HCT116 (cell line): ENCODE measurements around the gene POU5F1. TPM values are rescaled to one million over a fixed set of nuclear protein-coding genes. Genes with fewer than 3 reads are reported as not detected.

Experiments used
- ATAC-seq: fragments of 200-7000 bp; cut with Tn5 transposase; 2 replicates; pipeline ENCODE4 v1.9.1; 2020; ENCODE audit warnings: mild to moderate bottlenecking, moderate library complexity
- BruUV-seq: library from RNA; stranded (reverse); fragments of 400-500 nt; replicated peaks from 2 replicates; lab custom pipeline; 2021; lab: Mats Ljungman, UMichigan
- CTCF ChIA-PET: fragments of 300-600 bp; sonication (Branson Sonifier 250); formaldehyde crosslinking; loops from one replicate; lab custom pipeline; 2021; ENCODE audit warnings: antibody characterized with exemption; lab: Charles Lee
- POLR2A ChIA-PET: fragments of 300-600, 350-600 bp; sonication (Branson Sonifier 250); formaldehyde crosslinking; loops from one replicate; lab custom pipeline; 2021; ENCODE audit warnings: antibody characterized with exemption; lab: Charles Lee
- RAD21 ChIA-PET, 2 experiments: fragments of 300-600 bp; sonication (Branson Sonifier 250); formaldehyde crosslinking; loops; one replicate each; lab custom pipeline; 2023; ENCODE audit warnings: low total read pairs in 2 of 2; ENCODE audit not compliant: uncharacterized antibody in 2 of 2, unreplicated experiment in 2 of 2, low non-redundant PET in 1 of 2; lab: Charles Lee
- DNase-seq: peaks from one replicate; pipeline ENCODE4 v3.0.0-alpha.2; 2010; ENCODE audit warnings: low read depth, low spot score
- H2AFZ ChIP-seq: fragments of 200-600 bp; shearing (Covaris generic), sonication (generic); 2 replicates; pipeline ENCODE4 v1.6.1; 2017; ENCODE audit warnings: low read depth, mixed run types, mixed read lengths, antibody characterized with exemption, low read length; ENCODE audit not compliant: poor library complexity, severe bottlenecking
- H3K27ac ChIP-seq: 2 replicates; pipeline ENCODE4 v1.5.1; 2012; ENCODE audit warnings: low read depth, low read length
- H3K27me3 ChIP-seq: fragments of 200-600 bp; sonication (generic); 2 replicates; pipeline ENCODE4 v1.6.1; 2016; ENCODE audit warnings: mixed run types, low read length, mixed read lengths; ENCODE audit not compliant: insufficient read depth
- H3K36me3 ChIP-seq, 2 experiments: fragments of 200-500 bp in 1 of 2; fragments of 200-600 bp in 1 of 2; sonication (Bioruptor generic) in 1 of 2; sonication (generic) in 1 of 2; 2 replicates each; pipeline versions ENCODE4 v1.5.1 to v1.6.1; 2014 to 2016; ENCODE audit warnings: low read length in 2 of 2, inconsistent platforms in 1 of 2, mixed read lengths in 1 of 2, mixed run types in 1 of 2; ENCODE audit not compliant: insufficient read depth in 2 of 2, control insufficient read depth in 1 of 2
- H3K4me1 ChIP-seq, 2 experiments: fragments of 200-600 bp in 1 of 2; sonication (generic) in 1 of 2; 2 replicates each; pipeline versions ENCODE4 v1.5.1 to v1.6.1; 2012 to 2017; ENCODE audit warnings: low read length in 2 of 2, inconsistent platforms in 1 of 2, mild to moderate bottlenecking in 1 of 2, mixed read lengths in 1 of 2, mixed run types in 1 of 2, moderate library complexity in 1 of 2; ENCODE audit not compliant: insufficient read depth in 2 of 2, control insufficient read depth in 1 of 2
- H3K4me2 ChIP-seq: fragments of 200-600 bp; sonication (generic); 2 replicates; pipeline ENCODE4 v1.6.1; 2017; ENCODE audit warnings: mixed run types, low read length, mixed read lengths
- H3K4me3 ChIP-seq, 2 experiments: fragments of 200-600 bp in 1 of 2; sonication (generic) in 1 of 2; replicated peaks in 1 of 2; 2 replicates each; pipeline ENCODE4 v1.5.1; 2011 to 2016; ENCODE audit warnings: low read length in 2 of 2, control low read depth in 1 of 2, low read depth in 1 of 2, mild to moderate bottlenecking in 1 of 2, mixed read lengths in 1 of 2, mixed run types in 1 of 2
- H3K79me2 ChIP-seq: fragments of 200-600 bp; sonication (generic); 2 replicates; pipeline ENCODE4 v1.6.1; 2017; ENCODE audit warnings: mild to moderate bottlenecking, mixed run types, low read length, moderate library complexity, mixed read lengths; ENCODE audit not compliant: insufficient read depth
- H3K9ac ChIP-seq: fragments of 200-600 bp; sonication (generic); 2 replicates; pipeline ENCODE4 v1.6.1; 2016; ENCODE audit warnings: low read length, mixed read lengths
- H3K9me2 ChIP-seq: fragments of 200-600 bp; sonication (generic), shearing (Covaris generic); 2 replicates; pipeline ENCODE4 v1.6.1; 2017; ENCODE audit warnings: mixed run types, mild to moderate bottlenecking, moderate library complexity; ENCODE audit not compliant: insufficient read depth
- H3K9me3 ChIP-seq, 2 experiments: fragments of 200-500 bp in 1 of 2; fragments of 200-600 bp in 1 of 2; sonication (Bioruptor generic) in 1 of 2; sonication (generic) in 1 of 2; 2 replicates each; pipeline ENCODE4 v1.6.1; 2014 to 2017; ENCODE audit warnings: low read length in 2 of 2, mixed read lengths in 2 of 2, inconsistent platforms in 1 of 2, low read depth in 1 of 2, mild to moderate bottlenecking in 1 of 2, mixed run types in 1 of 2, moderate library complexity in 1 of 2; ENCODE audit not compliant: control insufficient read depth in 1 of 2, insufficient read depth in 1 of 2
- H4K20me1 ChIP-seq: fragments of 200-600 bp; sonication (generic), shearing (Covaris generic); 2 replicates; pipeline ENCODE4 v1.6.1; 2017; ENCODE audit warnings: mixed run types, mild to moderate bottlenecking, moderate library complexity; ENCODE audit not compliant: insufficient read depth
- EZH2 ChIP-seq: fragments of 200-600 bp; sonication (generic); IDR thresholded peaks from 2 replicates; pipeline ENCODE4 v1.6.1; 2017; ENCODE audit warnings: antibody characterized with exemption, mixed run types
- EZH2phosphoT487 ChIP-seq: fragments of 200-600 bp; IDR thresholded peaks from 2 replicates; pipeline ENCODE4 v1.6.1; 2018; ENCODE audit warnings: antibody characterized with exemption, borderline replicate concordance
- SIN3A ChIP-seq: IDR thresholded peaks from 2 replicates; pipeline ENCODE4 v1.6.1; 2012; ENCODE audit warnings: low read depth
- SRF ChIP-seq: IDR thresholded peaks from 2 replicates; pipeline ENCODE4 v1.6.1; 2012; ENCODE audit warnings: low read depth
- YY1 ChIP-seq: IDR thresholded peaks from 2 replicates; pipeline ENCODE4 v1.6.1; 2011; ENCODE audit warnings: low read length, low read depth, moderate library complexity, mild to moderate bottlenecking; ENCODE audit not compliant: insufficient replicate concordance; ENCODE audit errors: extremely low read depth
- intact Hi-C: fragments of 100-400 bp; cut with micrococcal nuclease; formaldehyde crosslinking; loops from 2 replicates; pipeline ENCODE4 v1.10.0; 2022
- total RNA-seq: library from RNA; stranded (reverse); gene quantifications from one replicate; pipeline ENCODE4 v1.2.1, GENCODE V29; 2021; ENCODE audit not compliant: unreplicated experiment
- TF ChIP-seq, protein P1 (sequence below): IDR thresholded peaks from 2 replicates; pipeline ENCODE4 v1.6.1; 2012; ENCODE audit warnings: low read depth
- TF ChIP-seq, protein P2 (sequence below): IDR thresholded peaks from 2 replicates; pipeline ENCODE4 v1.6.1; 2011; ENCODE audit warnings: mild to moderate bottlenecking, low read length, moderate library complexity; ENCODE audit not compliant: insufficient replicate concordance; ENCODE audit errors: extremely low read depth

POU5F1 gene
- total RNA-seq, 1 experiment from 2014 or later = 1.9 TPM

DNA sequence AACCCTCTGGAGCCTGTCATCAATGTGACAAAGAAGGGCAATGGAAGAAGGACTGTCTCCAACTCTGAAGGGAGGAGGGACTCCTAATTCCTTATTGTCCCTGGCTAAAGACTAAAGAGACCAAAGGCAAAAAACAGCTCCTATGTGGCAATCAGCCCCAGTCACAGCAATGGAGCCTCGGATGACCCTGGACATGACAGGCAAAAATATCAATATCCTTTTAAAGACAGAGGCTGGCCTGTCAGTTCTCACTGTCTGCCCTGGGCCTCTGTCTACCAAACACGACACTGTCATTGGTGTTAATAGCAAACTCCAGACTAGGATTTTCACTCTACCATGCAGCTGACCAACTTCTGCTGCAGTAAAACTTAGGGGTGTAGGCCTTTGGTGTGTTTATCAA, 38.0 kb upstream of the POU5F1 start (continued):
- TF ChIP-seq EZH2 = no peak
- TF ChIP-seq, protein P1, sequence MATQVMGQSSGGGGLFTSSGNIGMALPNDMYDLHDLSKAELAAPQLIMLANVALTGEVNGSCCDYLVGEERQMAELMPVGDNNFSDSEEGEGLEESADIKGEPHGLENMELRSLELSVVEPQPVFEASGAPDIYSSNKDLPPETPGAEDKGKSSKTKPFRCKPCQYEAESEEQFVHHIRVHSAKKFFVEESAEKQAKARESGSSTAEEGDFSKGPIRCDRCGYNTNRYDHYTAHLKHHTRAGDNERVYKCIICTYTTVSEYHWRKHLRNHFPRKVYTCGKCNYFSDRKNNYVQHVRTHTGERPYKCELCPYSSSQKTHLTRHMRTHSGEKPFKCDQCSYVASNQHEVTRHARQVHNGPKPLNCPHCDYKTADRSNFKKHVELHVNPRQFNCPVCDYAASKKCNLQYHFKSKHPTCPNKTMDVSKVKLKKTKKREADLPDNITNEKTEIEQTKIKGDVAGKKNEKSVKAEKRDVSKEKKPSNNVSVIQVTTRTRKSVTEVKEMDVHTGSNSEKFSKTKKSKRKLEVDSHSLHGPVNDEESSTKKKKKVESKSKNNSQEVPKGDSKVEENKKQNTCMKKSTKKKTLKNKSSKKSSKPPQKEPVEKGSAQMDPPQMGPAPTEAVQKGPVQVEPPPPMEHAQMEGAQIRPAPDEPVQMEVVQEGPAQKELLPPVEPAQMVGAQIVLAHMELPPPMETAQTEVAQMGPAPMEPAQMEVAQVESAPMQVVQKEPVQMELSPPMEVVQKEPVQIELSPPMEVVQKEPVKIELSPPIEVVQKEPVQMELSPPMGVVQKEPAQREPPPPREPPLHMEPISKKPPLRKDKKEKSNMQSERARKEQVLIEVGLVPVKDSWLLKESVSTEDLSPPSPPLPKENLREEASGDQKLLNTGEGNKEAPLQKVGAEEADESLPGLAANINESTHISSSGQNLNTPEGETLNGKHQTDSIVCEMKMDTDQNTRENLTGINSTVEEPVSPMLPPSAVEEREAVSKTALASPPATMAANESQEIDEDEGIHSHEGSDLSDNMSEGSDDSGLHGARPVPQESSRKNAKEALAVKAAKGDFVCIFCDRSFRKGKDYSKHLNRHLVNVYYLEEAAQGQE = no peak
- TF ChIP-seq, protein P2, sequence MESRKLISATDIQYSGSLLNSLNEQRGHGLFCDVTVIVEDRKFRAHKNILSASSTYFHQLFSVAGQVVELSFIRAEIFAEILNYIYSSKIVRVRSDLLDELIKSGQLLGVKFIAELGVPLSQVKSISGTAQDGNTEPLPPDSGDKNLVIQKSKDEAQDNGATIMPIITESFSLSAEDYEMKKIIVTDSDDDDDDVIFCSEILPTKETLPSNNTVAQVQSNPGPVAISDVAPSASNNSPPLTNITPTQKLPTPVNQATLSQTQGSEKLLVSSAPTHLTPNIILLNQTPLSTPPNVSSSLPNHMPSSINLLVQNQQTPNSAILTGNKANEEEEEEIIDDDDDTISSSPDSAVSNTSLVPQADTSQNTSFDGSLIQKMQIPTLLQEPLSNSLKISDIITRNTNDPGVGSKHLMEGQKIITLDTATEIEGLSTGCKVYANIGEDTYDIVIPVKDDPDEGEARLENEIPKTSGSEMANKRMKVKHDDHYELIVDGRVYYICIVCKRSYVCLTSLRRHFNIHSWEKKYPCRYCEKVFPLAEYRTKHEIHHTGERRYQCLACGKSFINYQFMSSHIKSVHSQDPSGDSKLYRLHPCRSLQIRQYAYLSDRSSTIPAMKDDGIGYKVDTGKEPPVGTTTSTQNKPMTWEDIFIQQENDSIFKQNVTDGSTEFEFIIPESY = no peak
- no peak for TF ChIP-seq YY1
- no peak for TF ChIP-seq EZH2phosphoT487

DNA sequence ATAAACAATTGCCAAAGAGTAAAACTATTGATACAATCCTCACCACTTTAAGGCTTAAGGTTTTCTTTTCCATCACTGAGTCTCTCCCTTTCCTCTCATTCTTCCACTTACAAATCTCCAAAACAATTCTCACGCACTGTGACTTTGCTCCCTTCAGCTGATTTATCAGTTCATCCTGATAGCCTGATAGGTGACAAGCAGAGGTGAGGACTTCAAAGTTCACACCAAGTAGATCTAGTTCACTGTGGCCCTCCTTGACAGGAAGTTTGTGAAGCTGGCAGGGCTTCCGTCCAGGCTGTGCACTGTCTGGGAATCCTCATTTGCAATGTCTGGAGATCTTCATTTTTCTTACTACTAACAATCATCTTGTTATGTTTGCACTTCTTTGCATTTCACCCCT, 35.2 kb upstream of the POU5F1 start:
- TF ChIP-seq SIN3A (no peak), SRF (no peak)
- H3K4me2 ChIP-seq = no peak overlapping the region
- BruUV-seq = no TSS peak
- DNase-seq (no peak), ATAC-seq (no peak)
- no peaks in the 10 kb centered on the region for H3K27me3 ChIP-seq
- H3K36me3 ChIP-seq = no peaks in the 10 kb centered on the region
- ChIA-PET RAD21 (no interaction called here), CTCF (no interaction called here), POLR2A (interaction anchor here (0.6 kb wide), 1 partner anchor 67 kb away, joined by 3 read pairs; no protein-coding TSS in a partner anchor)
- H2AFZ ChIP-seq = no peak overlapping the region
- H3K27ac ChIP-seq = no peak overlapping the region
- intact Hi-C loops = no loop called here
- H4K20me1 ChIP-seq = no peaks in the 10 kb centered on the region
- peaks cover 16 to 32% of the 10 kb centered on the region in 2 experiments for H3K4me1 ChIP-seq
- no peak overlapping the region for H3K4me3 ChIP-seq
- H3K9ac ChIP-seq = no peak overlapping the region
- H3K9me3 ChIP-seq = no peaks in the 10 kb centered on the region
- no peaks in the 10 kb centered on the region for H3K9me2 ChIP-seq
- no peaks in the 10 kb centered on the region for H3K79me2 ChIP-seq
